Loucy (cell line): ENCODE results near the gene PTGIS.

Experiments used
- CTCF ChIP-seq: fragments of 200-600 bp; sonication (generic); conservative IDR thresholded peaks from 2 replicates; pipeline ENCODE4 v1.5.1; 2014; ENCODE audit warnings: mild to moderate bottlenecking, antibody characterized with exemption, low read length
- EZH2phosphoT487 ChIP-seq: fragments of 200-600 bp; IDR thresholded peaks from 2 replicates; pipeline ENCODE4 v1.6.1; 2018; ENCODE audit warnings: antibody characterized with exemption, mild to moderate bottlenecking, moderate library complexity, borderline replicate concordance

GRCh38 chr20:49566401-49567364 is 1.3 kb downstream of the PTGIS start:
- no peak for TF ChIP-seq CTCF
- TF ChIP-seq EZH2phosphoT487, result no peak
